Natural killer cell (primary cell): Measurements from ENCODE around the gene TSPAN13. TPM values are rescaled to one million over a fixed set of nuclear protein-coding genes. Genes with fewer than 3 reads are reported as not detected.

ENCODE experiments used
- ATAC-seq, 3 donors: fragments of 150-1000 bp in 2 of 3; fragments of 200-7000 bp in 1 of 3; cut with Tn5 transposase; 1 replicate in 1 of 3; 2 replicates in 2 of 3; pipeline ENCODE4 v1.10.0; 2021; ENCODE audit warnings: mild to moderate bottlenecking in 2 of 3, moderate library complexity in 2 of 3
- DNase-seq, 2 donors: peaks; one replicate each; pipeline versions ENCODE4 v3.0.0 to v3.0.0-alpha.2; 2013 to 2021; ENCODE audit warnings: mixed read lengths in 1 of 2
- H3K27ac ChIP-seq: one replicate; pipeline ENCODE4 v1.5.1; 2013; ENCODE audit warnings: mild to moderate bottlenecking, low read length
- H3K27me3 ChIP-seq: one replicate; pipeline ENCODE4 v1.6.1; 2013; ENCODE audit warnings: low read length; ENCODE audit not compliant: control insufficient read depth, insufficient read depth
- H3K36me3 ChIP-seq: one replicate; pipeline ENCODE4 v1.6.1; 2013; ENCODE audit warnings: low read length; ENCODE audit not compliant: control insufficient read depth, insufficient read depth
- H3K4me1 ChIP-seq: one replicate; pipeline ENCODE4 v1.6.1; 2013; ENCODE audit warnings: low read length; ENCODE audit not compliant: control insufficient read depth, insufficient read depth
- H3K4me3 ChIP-seq: one replicate; pipeline ENCODE4 v1.5.1; 2013; ENCODE audit warnings: low read length
- H3K9me3 ChIP-seq: one replicate; pipeline ENCODE4 v1.6.1; 2013; ENCODE audit warnings: low read length; ENCODE audit not compliant: control insufficient read depth, insufficient read depth
- H3K27ac Mint-ChIP-seq, 2 donors: one replicate each; pipeline ENCODE4 v1.8.0; 2022; ENCODE audit warnings: mild to moderate bottlenecking in 2 of 2, mixed read lengths in 2 of 2, moderate library complexity in 1 of 2
- H3K27me3 Mint-ChIP-seq, 2 donors: one replicate each; pipeline ENCODE4 v1.8.0; 2022; ENCODE audit warnings: low read depth in 2 of 2, mixed read lengths in 2 of 2
- H3K36me3 Mint-ChIP-seq: one replicate; pipeline ENCODE4 v1.8.0; 2022; ENCODE audit warnings: mixed read lengths
- H3K4me1 Mint-ChIP-seq, 2 donors: one replicate each; pipeline ENCODE4 v1.8.0; 2022; ENCODE audit warnings: mixed read lengths in 2 of 2
- H3K4me3 Mint-ChIP-seq: one replicate; pipeline ENCODE4 v1.8.0; 2022; ENCODE audit warnings: mild to moderate bottlenecking, moderate library complexity, mixed read lengths
- H3K9me3 Mint-ChIP-seq, 2 donors: one replicate each; pipeline ENCODE4 v1.8.0; 2022; ENCODE audit warnings: mixed read lengths in 2 of 2
- CTCF ChIP-seq: fragments of 200-600 bp; IDR thresholded peaks from one replicate; pipeline ENCODE4 v1.8.0; 2022; ENCODE audit warnings: antibody characterized with exemption
- WGBS: methylation state at CpG from one replicate; pipeline ENCODE4 v1.1.7; 2013; ENCODE audit warnings: missing lambda C conversion rate; ENCODE audit not compliant: insufficient coverage; 5-methylcytosine and 5-hydroxymethylcytosine counted together
- intact Hi-C: fragments of 100-400 bp; cut with micrococcal nuclease; formaldehyde crosslinking; loops from one replicate; pipeline ENCODE4 v1.14.2; 2022
- total RNA-seq, 4 donors: library from RNA; stranded (reverse); fragments of 120-200 nt in 1 of 4; gene quantifications; one replicate each; pipeline versions ENCODE4 v1.2.3 to v1.2.4, GENCODE V29; 2013 to 2022

The TSPAN13 gene
- total RNA-seq, 3 donors from 2014 or later (not counting 1 experiment from before 2014, with no cell fraction given): 1.4 to 2.3 (median 1.8) TPM

GRCh38 chr7:16787127-16787526 lies 33.6 kb downstream of the TSPAN13 start:
- no peaks in the 10 kb centered on the region for H3K9me3 Mint-ChIP-seq
- no peak overlapping the region for H3K4me3 Mint-ChIP-seq
- Histone ChIP-seq H3K36me3 (no peaks in the 10 kb centered on the region), H3K4me3 (no peak overlapping the region), H3K27ac (no peak overlapping the region), H3K4me1 (no peaks in the 10 kb centered on the region), H3K27me3 (no peaks in the 10 kb centered on the region), H3K9me3 (no peaks in the 10 kb centered on the region)
- DNase-seq (no peak), ATAC-seq (no peak)
- H3K36me3 Mint-ChIP-seq: no peaks in the 10 kb centered on the region
- intact Hi-C loops: no loop called here
- TF ChIP-seq CTCF: no peak
- 100% methylated on average over 1 of the region's 1 CpG for WGBS
- H3K27me3 Mint-ChIP-seq: no peaks in the 10 kb centered on the region
- no peak overlapping the region for H3K27ac Mint-ChIP-seq
- H3K4me1 Mint-ChIP-seq: no peaks in the 10 kb centered on the region

GRCh38 chr7:16791071-16791470 lies 37.5 kb downstream of the TSPAN13 start:
- no peaks in the 10 kb centered on the region for H3K4me1 ChIP-seq
- H3K4me3 ChIP-seq: no peak overlapping the region
- H3K27ac ChIP-seq: no peak overlapping the region
- no peak for TF ChIP-seq CTCF
- Mint-ChIP-seq H3K27me3 (no peaks in the 10 kb centered on the region), H3K4me1 (no peaks in the 10 kb centered on the region), H3K4me3 (no peak overlapping the region), H3K36me3 (no peaks in the 10 kb centered on the region), H3K27ac (no peak overlapping the region), H3K9me3 (no peaks in the 10 kb centered on the region)
- H3K36me3 ChIP-seq: no peaks in the 10 kb centered on the region
- 69% methylated on average over 1 of the region's 1 CpG for WGBS
- no peaks in the 10 kb centered on the region for H3K27me3 ChIP-seq
- ATAC-seq (no peak), DNase-seq (no peak)
- H3K9me3 ChIP-seq: no peaks in the 10 kb centered on the region
- intact Hi-C loops: no loop called here

- Mint-ChIP-seq H3K36me3 (no peaks in the 10 kb centered on the region), H3K4me1 (no peaks in the 10 kb centered on the region), H3K27me3 (peaks cover 0 to 5% of the 10 kb centered on the region in 2 donors), H3K9me3 (no peaks in the 10 kb centered on the region), H3K4me3 (no peak overlapping the region), H3K27ac (no peak overlapping the region)
- 74% methylated on average over 4 of the region's 5 CpGs for WGBS
- Histone ChIP-seq H3K4me1 (no peaks in the 10 kb centered on the region), H3K27ac (no peak overlapping the region), H3K27me3 (no peaks in the 10 kb centered on the region), H3K4me3 (no peak overlapping the region), H3K9me3 (no peaks in the 10 kb centered on the region), H3K36me3 (no peaks in the 10 kb centered on the region)
- no peak for TF ChIP-seq CTCF
- ATAC-seq (no peak), DNase-seq (no peak)
- intact Hi-C loops: no loop called here
These were observed 38.5 kb downstream of the TSPAN13 start for GRCh38 chr7:16791905-16792698.

GRCh38 chr7:16794986-16795385 lies 41.4 kb downstream of the TSPAN13 start:
- 95% methylated on average over 2 of the region's 3 CpGs for WGBS
- Mint-ChIP-seq H3K27ac (no peak overlapping the region), H3K4me3 (no peak overlapping the region), H3K9me3 (no peaks in the 10 kb centered on the region), H3K36me3 (no peaks in the 10 kb centered on the region), H3K27me3 (peaks cover 0 to 5% of the 10 kb centered on the region in 2 donors), H3K4me1 (no peaks in the 10 kb centered on the region)
- ATAC-seq: no peak
- intact Hi-C loops: no loop called here
- Histone ChIP-seq H3K27ac (no peak overlapping the region), H3K36me3 (no peaks in the 10 kb centered on the region), H3K4me3 (no peak overlapping the region), H3K4me1 (no peaks in the 10 kb centered on the region), H3K27me3 (no peaks in the 10 kb centered on the region), H3K9me3 (no peaks in the 10 kb centered on the region)
- TF ChIP-seq CTCF: no peak
- DNase-seq: no peak
